DMS79 (cell line): Measurements from ENCODE around the gene NUDT15.
"Not testable (repeated sequence)": the region's sequence is repeated elsewhere in the genome, so short reads cannot be mapped to it uniquely, and the experiment has no call there.

Experiments used
- DNase-seq: peaks from one replicate; lab custom pipeline; 2025; lab: John Stamatoyannopoulos, UW

NUDT15 gene

DNA sequence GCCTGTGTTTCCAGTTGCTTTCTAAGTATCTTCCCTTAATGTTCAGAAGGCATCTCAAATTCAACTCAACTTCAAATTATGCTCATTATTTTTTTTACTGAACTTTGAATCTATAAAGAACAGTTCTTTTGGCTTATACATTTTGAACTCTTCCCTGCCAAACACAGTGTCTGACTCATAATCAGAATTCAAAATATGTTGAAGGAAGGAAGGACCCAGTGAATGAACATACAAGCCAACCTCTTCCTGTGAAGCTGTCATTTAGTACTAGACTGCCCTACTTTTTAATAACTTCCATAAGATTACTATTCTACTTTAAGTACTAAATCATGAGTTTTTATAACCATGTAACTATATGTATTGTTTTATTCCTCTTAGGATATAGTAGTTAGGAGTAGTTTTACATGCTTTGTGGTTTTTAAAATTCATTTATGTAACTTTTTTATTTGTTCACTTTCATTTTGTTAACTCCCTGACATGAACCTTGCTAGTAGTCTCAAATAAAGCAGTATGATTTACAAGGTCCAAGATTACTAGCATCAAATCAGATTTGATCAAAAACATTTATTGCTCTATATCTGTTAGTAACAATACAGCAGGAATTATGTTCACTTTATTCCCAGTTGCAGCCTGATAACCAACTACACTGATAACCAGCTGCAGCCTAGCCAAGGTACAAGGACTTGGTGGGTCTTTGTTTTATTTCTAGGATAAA lies 6.4 kb downstream of the NUDT15 start:
- DNase-seq: no peak

DNA sequence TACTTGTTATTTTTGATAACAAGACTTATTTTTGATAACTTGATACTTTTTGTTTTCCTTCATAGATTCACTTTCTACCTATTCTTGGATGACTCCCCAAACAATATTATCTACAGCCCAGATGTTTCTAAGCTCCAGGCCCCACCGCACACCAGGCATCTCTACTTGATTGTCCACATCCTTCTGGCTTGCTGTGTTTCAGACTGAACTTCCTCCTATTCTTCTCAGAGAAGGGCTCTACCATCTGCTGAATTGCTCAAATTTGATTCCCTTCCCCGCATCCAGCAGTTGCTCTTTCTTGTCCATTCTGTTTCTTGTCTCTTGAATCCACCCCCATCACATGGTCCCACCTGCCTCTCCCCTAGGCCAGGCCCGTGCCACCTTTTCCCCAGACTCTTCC lies 13.0 kb downstream of the NUDT15 start:
- DNase-seq: no peak

DNA sequence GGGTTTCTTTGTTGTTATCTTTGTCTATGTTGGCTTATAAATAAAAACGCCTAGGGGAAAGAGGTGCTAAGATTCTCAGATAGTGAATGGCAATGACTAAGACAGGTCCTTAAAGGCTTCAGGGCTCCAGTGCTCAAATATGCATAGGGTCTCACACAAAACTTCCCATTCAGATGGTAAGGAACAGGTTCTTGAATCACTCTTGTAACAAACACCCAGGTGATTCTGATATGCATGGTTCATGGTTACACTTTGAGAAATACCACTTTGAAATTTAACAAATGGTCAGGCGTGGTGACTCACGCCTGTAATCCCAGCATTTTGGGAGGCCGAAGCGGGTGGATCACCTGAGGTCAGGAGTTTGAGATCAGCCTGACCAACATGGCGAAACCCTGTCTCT lies 17.1 kb downstream of the NUDT15 start:
- no peak for DNase-seq

DNA sequence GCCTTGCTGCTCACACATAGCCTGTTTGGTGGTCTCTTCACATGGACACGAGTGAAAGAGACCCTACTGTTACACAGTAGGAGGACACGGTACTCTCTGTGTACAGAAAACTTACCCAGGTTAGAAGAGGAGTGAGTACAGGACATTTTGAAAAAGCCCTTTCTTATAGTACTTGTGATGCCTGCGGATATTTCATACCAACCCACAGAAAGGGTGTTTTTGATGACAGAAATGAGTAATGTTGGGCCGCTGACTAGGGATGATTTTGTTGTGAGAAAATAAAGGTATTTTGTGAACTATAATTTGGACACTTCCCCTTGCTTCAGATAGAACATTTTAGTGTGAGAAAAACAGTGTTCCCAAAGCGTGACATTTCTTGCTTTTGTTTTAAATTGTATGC lies 18.2 kb downstream of the NUDT15 start:
- no peak for DNase-seq

DNA sequence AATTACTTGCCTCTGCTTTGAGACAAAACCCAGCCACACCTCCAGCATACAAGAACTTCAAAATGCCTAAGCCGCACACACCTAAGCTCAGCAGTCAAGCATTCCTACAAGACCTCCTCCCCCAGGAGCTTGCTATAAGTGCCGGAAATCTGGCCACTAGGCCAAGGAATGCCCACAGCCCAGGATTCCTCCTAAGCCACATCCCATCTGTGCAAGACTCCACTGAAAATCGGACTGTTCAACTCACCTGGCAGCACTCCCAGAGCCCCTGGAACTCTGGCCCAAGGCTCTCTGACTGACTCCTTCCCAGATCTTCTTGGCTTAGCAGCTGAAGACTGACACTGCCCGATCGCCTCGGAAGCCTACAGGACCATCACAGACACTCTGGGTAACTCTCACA lies 21.0 kb downstream of the NUDT15 start:
- DNase-seq: not testable (repeated sequence)

DNA sequence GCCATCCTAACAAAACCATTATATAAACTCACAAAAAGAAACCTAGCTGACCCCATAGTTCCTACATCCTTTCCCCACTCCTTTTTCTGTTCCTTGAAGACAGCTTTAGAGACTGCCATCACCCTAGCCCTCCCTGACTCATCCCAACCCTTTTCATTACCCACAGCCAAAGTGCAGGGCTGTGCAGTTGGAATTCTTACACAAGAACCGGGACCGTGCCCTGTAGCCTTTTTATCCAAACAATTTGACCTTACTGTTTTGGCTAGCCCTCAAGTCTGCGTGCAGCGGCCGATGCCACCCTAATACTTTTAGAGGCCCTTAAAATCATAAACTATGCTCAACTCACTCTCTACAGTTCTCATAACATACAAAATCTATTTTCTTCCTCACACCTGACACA lies 22.4 kb downstream of the NUDT15 start:
- DNase-seq: not testable (repeated sequence)

DNA sequence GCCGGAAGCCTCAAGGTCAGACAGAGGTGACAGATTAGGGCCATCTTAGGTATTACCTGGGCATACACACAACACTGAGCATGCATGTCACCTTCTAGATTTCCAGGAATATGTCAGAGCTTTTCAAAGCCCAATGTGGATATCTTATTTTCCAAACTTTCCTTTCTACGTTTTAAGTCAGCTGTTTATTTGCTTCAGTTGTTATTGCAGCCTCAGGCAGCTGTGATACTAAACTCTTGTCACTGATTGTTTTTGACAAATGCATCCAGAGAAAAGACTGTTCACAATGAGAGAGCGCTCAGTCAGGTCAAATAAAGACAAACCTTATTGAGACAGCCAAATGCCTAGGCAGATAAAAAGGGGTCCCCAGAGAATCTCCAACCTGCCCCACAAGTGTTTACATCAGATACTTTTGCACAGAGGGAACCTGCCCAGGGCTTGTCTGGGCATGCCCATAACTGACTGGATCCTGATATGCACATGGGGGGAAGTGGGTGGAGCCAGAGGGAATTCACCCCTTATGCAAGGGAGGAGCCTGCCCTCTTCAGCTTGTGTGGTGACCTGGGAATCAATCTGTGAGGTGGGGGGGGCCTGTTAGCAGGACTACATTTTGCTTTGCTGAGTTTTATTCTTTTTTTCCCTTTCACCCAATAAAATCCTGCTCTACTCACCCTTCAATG lies 28.9 kb downstream of the NUDT15 start:
- no peak for DNase-seq

DNA sequence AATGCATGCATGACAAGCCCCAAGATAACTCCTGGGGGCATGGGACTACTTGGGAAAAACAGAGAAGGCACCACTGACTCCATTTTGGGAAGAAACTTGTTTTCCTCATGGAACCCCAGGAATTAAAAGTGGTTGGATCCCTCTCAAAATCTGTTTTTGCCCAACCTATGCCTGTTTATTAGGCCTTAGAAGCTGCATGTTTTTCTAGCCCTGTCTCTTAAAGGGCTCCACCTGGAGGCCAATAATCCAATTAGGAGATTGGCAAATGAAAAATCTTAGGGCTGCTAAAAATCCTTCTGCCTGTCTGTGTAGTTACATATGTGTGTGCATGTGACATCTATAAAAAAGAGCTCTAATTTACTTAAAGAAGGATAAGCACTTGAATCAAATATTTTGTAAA lies 30.5 kb downstream of the NUDT15 start:
- no peak for DNase-seq

- no peak for DNase-seq
Observed at GRCh38 chr13:48068952-48069351, 31.4 kb downstream of the NUDT15 start.

- DNase-seq: no peak
Observed at GRCh38 chr13:48069573-48069972, 32.0 kb downstream of the NUDT15 start.

DNA sequence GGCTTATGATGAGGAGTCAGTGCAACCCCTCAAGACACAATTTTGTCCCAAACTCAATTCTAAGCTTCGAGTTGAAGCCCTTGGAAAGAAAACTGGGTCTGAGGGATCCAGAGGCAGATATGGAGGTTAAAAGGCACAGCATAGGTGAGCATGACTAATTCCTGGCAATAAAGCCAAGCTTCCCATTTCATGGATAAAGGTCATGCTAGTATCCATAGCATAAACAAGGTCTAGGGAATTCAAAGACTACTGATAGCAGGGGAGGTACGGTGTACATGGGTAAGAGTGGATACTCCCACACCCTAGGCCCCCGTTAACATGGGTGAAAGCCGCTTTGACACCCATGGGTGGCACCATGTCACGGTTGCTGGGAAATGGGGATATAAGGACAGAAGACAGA lies 33.4 kb downstream of the NUDT15 start:
- no peak for DNase-seq

GRCh38 chr13:48072304-48072703 lies 34.8 kb downstream of the NUDT15 start:
- DNase-seq: no peak

- DNase-seq: no peak
Observed at GRCh38 chr13:48072787-48073186, 35.3 kb downstream of the NUDT15 start.

DNA sequence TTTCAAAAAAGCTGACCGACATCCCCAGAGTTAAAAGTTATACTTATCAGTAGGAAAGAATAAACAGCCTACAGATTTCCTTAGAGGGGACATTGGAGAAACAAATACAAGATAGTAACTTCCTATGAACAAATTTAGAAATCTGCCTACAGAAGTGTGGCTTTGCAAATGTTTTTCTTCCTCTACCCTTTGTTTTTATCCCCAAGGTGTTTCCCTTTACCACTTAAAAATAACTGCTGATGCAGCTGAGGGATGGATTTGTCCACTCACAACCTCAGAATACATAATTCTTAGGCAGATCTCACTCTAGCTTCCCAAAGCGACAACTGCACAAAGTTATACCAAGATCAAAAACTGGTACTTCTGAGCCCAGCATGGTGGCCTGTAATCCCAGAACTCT lies 36.5 kb downstream of the NUDT15 start:
- DNase-seq: no peak

DNA sequence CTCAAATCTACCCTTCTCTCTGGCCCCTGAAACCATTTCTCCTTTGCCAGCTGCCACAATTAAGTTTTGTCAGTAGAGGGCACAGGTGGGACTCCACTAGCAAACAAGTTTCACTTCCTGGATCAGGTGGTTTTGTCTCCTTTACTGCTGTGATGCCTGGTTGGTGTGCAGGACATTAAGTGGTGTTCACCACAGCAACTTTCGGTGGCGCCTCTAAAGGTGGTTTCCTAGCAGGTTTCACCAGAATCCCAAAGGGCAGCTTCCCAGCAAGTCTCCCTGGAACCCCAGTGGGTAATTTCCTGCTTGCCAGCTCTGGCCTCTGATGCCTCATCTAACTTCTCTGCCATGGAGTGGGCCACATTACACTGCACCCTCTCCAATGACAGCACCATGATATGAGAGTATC lies 40.7 kb downstream of the NUDT15 start:
- DNase-seq: no peak

- DNase-seq: no peak
Observed at GRCh38 chr13:48081739-48082138, 44.2 kb downstream of the NUDT15 start.

DNA sequence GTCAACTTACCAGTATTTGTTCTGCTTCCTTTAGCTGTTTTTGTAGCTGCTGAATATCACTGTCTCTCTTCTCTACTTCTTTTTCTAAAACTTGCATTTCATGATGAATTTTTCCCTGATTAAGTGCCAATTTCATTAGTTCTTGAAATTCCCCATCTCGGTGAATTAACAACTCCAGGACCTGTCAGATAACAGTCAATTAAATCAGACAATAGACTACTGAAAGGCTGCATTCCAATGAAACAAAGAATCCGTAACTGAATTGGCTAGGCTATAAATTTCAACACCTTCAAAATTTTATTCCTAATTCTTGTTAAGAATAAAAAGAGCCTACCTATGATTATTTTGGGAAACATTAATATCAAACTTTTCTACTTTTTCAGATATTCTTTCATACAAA lies 48.7 kb downstream of the NUDT15 start:
- DNase-seq: no peak

- DNase-seq: no peak
Observed at GRCh38 chr13:48093588-48093987, 56.1 kb downstream of the NUDT15 start.

DNA sequence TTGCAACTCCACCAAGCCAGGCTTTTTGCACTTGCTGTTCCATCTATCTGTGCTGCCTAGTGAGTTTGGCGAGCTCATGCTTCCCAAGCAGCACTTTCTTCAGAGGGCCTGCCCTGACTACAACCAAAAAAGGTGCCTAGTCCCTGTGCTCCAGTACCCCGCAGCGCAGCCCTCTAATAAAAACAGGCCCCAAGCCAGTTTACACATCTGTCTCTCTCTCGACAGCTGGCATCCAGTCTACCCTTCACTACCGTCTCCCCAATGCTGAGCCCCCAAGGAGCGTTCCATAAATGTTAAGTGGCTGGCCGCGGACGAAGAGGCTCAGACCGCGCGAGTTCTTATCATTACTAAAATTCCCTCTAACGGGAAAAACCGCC lies 56.9 kb downstream of the NUDT15 start:
- DNase-seq: no peak

DNA sequence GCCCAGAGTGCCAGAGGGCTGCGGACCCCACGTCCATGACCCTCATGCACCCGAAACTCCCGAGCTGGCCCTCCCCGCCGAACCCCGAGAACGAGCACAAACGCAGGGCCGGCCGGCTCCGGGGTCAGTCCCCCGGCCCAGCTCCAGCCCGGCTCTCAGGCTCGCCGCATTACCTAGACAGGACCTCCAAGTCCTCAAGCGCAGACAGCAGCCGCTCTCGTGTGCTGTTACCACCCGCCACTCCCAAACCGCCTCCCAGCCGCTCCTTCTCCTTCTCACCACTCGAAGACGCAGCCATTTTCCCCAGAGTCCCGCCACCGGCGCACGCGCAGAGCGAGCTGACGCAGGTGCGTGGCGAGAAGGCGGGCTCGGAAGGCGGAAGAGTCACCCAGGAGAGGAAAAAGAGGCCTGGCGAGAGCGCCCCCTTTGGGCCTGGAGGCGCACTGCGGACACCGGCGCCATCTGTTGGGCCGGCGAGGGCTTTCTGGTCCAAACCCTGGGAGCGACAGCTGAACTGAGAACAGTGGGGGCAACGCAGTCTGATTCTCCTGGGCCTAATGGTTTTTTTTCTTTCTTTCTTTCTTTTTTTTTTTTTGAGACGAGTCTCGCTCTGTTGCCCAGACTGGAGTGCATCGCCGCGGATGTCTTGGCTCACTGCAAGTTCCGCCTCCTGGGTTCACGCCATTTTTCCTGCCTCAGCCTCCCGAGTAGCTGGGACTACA lies 57.4 kb downstream of the NUDT15 start, which contains the start of gene MED4:
Gene MED4, minus strand, starts transcription at position 324 of the 722 bp plus-strand sequence. Its CDS starts 26 bp downstream, at position 298.
- DNase-seq: peak; percentile 75

DNA sequence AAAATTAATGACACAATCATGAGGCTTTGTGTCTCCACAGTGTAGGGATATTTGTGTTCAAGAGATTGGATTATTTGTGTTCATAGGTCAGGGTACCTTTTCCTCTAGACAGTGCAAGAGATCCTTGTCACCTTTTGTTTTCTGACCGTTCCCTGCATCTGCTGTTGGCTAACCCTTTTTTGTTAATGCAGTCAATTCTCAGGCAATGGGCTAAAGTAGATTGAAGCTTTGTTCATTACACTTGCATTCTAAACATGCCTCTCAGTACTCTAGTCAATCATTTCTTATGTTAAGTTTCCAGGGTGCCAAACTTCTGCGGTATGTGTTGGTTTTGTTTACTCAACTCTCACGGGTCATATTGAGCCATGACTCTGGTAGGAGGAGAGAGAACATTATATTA lies 59.1 kb downstream of the NUDT15 start:
- no peak for DNase-seq
